ENCODE data around the gene IKZF2.

GRCh38 chr2:213078686-213079085 is 72.7 kb downstream of the IKZF2 start:
- TF ChIP-seq, protein P1, sequence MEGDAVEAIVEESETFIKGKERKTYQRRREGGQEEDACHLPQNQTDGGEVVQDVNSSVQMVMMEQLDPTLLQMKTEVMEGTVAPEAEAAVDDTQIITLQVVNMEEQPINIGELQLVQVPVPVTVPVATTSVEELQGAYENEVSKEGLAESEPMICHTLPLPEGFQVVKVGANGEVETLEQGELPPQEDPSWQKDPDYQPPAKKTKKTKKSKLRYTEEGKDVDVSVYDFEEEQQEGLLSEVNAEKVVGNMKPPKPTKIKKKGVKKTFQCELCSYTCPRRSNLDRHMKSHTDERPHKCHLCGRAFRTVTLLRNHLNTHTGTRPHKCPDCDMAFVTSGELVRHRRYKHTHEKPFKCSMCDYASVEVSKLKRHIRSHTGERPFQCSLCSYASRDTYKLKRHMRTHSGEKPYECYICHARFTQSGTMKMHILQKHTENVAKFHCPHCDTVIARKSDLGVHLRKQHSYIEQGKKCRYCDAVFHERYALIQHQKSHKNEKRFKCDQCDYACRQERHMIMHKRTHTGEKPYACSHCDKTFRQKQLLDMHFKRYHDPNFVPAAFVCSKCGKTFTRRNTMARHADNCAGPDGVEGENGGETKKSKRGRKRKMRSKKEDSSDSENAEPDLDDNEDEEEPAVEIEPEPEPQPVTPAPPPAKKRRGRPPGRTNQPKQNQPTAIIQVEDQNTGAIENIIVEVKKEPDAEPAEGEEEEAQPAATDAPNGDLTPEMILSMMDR (IDR thresholded peaks at IDR 0.05), result no peak
- TF ChIP-seq POLR2AphosphoS5 (IDR thresholded peaks at IDR 0.05; ENCODE audit: insufficient read depth in 1 of 2, low read depth in 1 of 2), result no peak
